Stimulated activated naive CD8-positive, alpha-beta T cell treated with anti-CD3 and anti-CD28 coated beads, Interleukin-15, amount 100 ng/mL, for 72 hours (primary cell): ENCODE measurements around the gene ATP5MC2.

ENCODE experiments used
- ATAC-seq: fragments of 150-1000 bp; cut with Tn5 transposase; 2 replicates; pipeline ENCODE4 v1.10.0; 2021; ENCODE audit warnings: mild to moderate bottlenecking, moderate library complexity
- DNase-seq, 2 donors: peaks; one replicate each; pipeline ENCODE4 v3.0.0; 2021 to 2022
- H3K27ac Mint-ChIP-seq, 2 donors: one replicate each; pipeline ENCODE4 v1.8.0; 2022; ENCODE audit warnings: mild to moderate bottlenecking in 2 of 2, mixed read lengths in 2 of 2, moderate library complexity in 2 of 2
- H3K27me3 Mint-ChIP-seq: one replicate; pipeline ENCODE4 v1.8.0; 2022; ENCODE audit warnings: mixed read lengths
- H3K4me1 Mint-ChIP-seq: one replicate; pipeline ENCODE4 v1.8.0; 2022; ENCODE audit warnings: mild to moderate bottlenecking, mixed read lengths
- H3K4me3 Mint-ChIP-seq, 2 donors: one replicate each; pipeline ENCODE4 v1.8.0; 2022; ENCODE audit warnings: mild to moderate bottlenecking in 2 of 2, mixed read lengths in 2 of 2, moderate library complexity in 1 of 2
- H3K9me3 Mint-ChIP-seq, 2 donors: one replicate each; pipeline ENCODE4 v1.8.0; 2022; ENCODE audit warnings: mixed read lengths in 2 of 2

The ATP5MC2 gene

GRCh38 chr12:53616950-53617349 lies 58.9 kb downstream of the ATP5MC2 start:
- no peaks in the 10 kb centered on the region for H3K27me3 Mint-ChIP-seq
- ATAC-seq (no peak), DNase-seq (no peak)
- peaks cover 51% of the 10 kb centered on the region for H3K4me1 Mint-ChIP-seq
- H3K4me3 Mint-ChIP-seq = no peak overlapping the region
- H3K9me3 Mint-ChIP-seq = no peaks in the 10 kb centered on the region
- no peak overlapping the region for H3K27ac Mint-ChIP-seq
